Stimulated activated CD8-positive, alpha-beta memory T cell treated with anti-CD3 and anti-CD28 coated beads, Interleukin-12 subunit alpha, Interleukin-12 subunit beta, amount 100 ng/mL, for 4 hours (primary cell): ENCODE data around the gene PDCD2L.
"Not testable (repeated sequence)": the region's sequence is repeated elsewhere in the genome, so short reads cannot be mapped to it uniquely, and the experiment has no call there.

ENCODE experiments used
- DNase-seq: peaks from one replicate; pipeline ENCODE4 v3.0.0-alpha.2; 2020; ENCODE audit warnings: low read depth

PDCD2L gene

GRCh38 chr19:34404109-34404909 is at the start of gene PDCD2L:
PDCD2L (plus strand) TSS chr19:34404399; CDS start chr19:34404431, 32 bp downstream.
- peak; percentile 83 for DNase-seq

GRCh38 chr19:34355201-34355600 is 49.0 kb upstream of the PDCD2L start:
- DNase-seq: no peak

- no peak for DNase-seq
These were observed 47.3 kb upstream of the PDCD2L start for GRCh38 chr19:34356875-34357274.

GRCh38 chr19:34357431-34357830 is 46.8 kb upstream of the PDCD2L start:
- no peak for DNase-seq

- peak; percentile 94 for DNase-seq
These were observed 44.9 kb upstream of the PDCD2L start for GRCh38 chr19:34359140-34359953.

- DNase-seq: no peak
These were observed 44.3 kb upstream of the PDCD2L start for GRCh38 chr19:34359954-34360315.

- no peak for DNase-seq
These were observed 43.8 kb upstream of the PDCD2L start for GRCh38 chr19:34360354-34360909.

GRCh38 chr19:34362679-34363069 is 41.5 kb upstream of the PDCD2L start:
- no peak for DNase-seq

GRCh38 chr19:34363094-34363493 is 41.1 kb upstream of the PDCD2L start:
- no peak for DNase-seq

GRCh38 chr19:34363930-34364329 is 40.3 kb upstream of the PDCD2L start:
- DNase-seq: no peak

GRCh38 chr19:34364462-34364829 is 39.8 kb upstream of the PDCD2L start:
- DNase-seq: no peak

GRCh38 chr19:34364830-34365462 is 39.3 kb upstream of the PDCD2L start, which contains the start of gene GPI:
GPI (plus strand) TSS chr19:34365196; CDS start chr19:34365267, 71 bp downstream.
- peak; percentile 62 for DNase-seq

- DNase-seq: no peak
These were observed 38.5 kb upstream of the PDCD2L start for GRCh38 chr19:34365463-34366401.

- no peak for DNase-seq
These were observed 37.2 kb upstream of the PDCD2L start for GRCh38 chr19:34366738-34367623.

- DNase-seq: no peak
These were observed 36.6 kb upstream of the PDCD2L start for GRCh38 chr19:34367624-34367957.

- no peak for DNase-seq
These were observed 35.9 kb upstream of the PDCD2L start for GRCh38 chr19:34368338-34368737.

- not testable (repeated sequence) for DNase-seq
These were observed 35.0 kb upstream of the PDCD2L start for GRCh38 chr19:34369166-34369565.

- DNase-seq: no peak
These were observed 34.1 kb upstream of the PDCD2L start for GRCh38 chr19:34370117-34370516.

GRCh38 chr19:34370983-34371382 is 33.2 kb upstream of the PDCD2L start:
- DNase-seq: no peak

GRCh38 chr19:34373601-34374288 is 30.5 kb upstream of the PDCD2L start:
- DNase-seq: no peak
